ENCODE data around the gene STPG1.
"Not testable (repeated sequence)": the region's sequence is repeated elsewhere in the genome, so short reads cannot be mapped to it uniquely, and the experiment has no call there.

The STPG1 gene, protein sequence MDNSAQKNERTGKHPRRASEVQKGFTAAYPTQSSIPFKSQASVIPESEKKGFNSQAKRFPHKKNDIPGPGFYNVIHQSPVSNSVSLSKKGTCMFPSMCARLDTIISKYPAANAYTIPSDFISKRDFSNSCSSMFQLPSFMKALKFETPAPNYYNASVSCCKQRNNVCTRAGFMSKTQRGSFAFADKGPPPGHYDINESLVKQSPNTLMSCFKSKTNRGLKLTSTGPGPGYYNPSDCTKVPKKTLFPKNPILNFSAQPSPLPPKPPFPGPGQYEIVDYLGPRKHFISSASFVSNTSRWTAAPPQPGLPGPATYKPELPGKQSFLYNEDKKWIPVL

GRCh38 chr1:24413350-24414163 lies at the start of gene STPG1:
STPG1 (minus strand) TSS chr1:24413782; CDS start chr1:24401388, 12,394 bp downstream.
- H3K4me1 Mint-ChIP-seq: peaks cover 38% of the 10 kb centered on the region
- H3K27ac Mint-ChIP-seq: no peak within 1 kb of the TSS
- DNase-seq: peak; percentile 73
- no peaks in the 10 kb centered on the region for H3K36me3 Mint-ChIP-seq (ENCODE audit: low read depth)
- H3K9me3 Mint-ChIP-seq: no peaks in the 10 kb centered on the region
- peaks cover 29% of the 10 kb centered on the region for H3K27me3 Mint-ChIP-seq (ENCODE audit: low read depth, poor library complexity)
- no peak for TF ChIP-seq CTCF (IDR thresholded peaks at IDR 0.05)
- H3K4me3 Mint-ChIP-seq: peak within 1 kb of the TSS; percentile 95

- H3K4me1 Mint-ChIP-seq: peaks cover 27% of the 10 kb centered on the region
- H3K9me3 Mint-ChIP-seq, H3K27ac Mint-ChIP-seq: not testable (repeated sequence)
These were observed 48.5 kb upstream of the STPG1 start for GRCh38 chr1:24462128-24462527.

GRCh38 chr1:24459551-24460266 lies 46.1 kb upstream of the STPG1 start:
- H3K27me3 Mint-ChIP-seq (ENCODE audit: low read depth, poor library complexity): peaks cover 66% of the 10 kb centered on the region
- peaks cover 14% of the 10 kb centered on the region for H3K36me3 Mint-ChIP-seq (ENCODE audit: low read depth)
- peak; percentile 56 for DNase-seq
- no peak overlapping the region for H3K27ac Mint-ChIP-seq
- no peak for TF ChIP-seq CTCF (IDR thresholded peaks at IDR 0.05)
- H3K4me1 Mint-ChIP-seq: peaks cover 27% of the 10 kb centered on the region
- peaks cover 6% of the 10 kb centered on the region for H3K9me3 Mint-ChIP-seq
- no peak overlapping the region for H3K4me3 Mint-ChIP-seq

More at GRCh38 chr1:24462128-24462527, 48.5 kb upstream of the STPG1 start:
- Mint-ChIP-seq H3K36me3 (ENCODE audit: low read depth) (peaks cover 14% of the 10 kb centered on the region), H3K27me3 (ENCODE audit: low read depth, poor library complexity) (peaks cover 65% of the 10 kb centered on the region)
- DNase-seq, H3K4me3 Mint-ChIP-seq: not testable (repeated sequence)

GRCh38 chr1:24457866-24458265 lies 44.3 kb upstream of the STPG1 start:
- H3K4me3 Mint-ChIP-seq: no peak overlapping the region
- no peak for DNase-seq
- no peak overlapping the region for H3K27ac Mint-ChIP-seq
- peaks cover 22% of the 10 kb centered on the region for H3K4me1 Mint-ChIP-seq
- H3K9me3 Mint-ChIP-seq: peaks cover 6% of the 10 kb centered on the region
- TF ChIP-seq CTCF (IDR thresholded peaks at IDR 0.05): no peak
- peaks cover 58% of the 10 kb centered on the region for H3K27me3 Mint-ChIP-seq (ENCODE audit: low read depth, poor library complexity)
- H3K36me3 Mint-ChIP-seq (ENCODE audit: low read depth): peaks cover 14% of the 10 kb centered on the region

DNA sequence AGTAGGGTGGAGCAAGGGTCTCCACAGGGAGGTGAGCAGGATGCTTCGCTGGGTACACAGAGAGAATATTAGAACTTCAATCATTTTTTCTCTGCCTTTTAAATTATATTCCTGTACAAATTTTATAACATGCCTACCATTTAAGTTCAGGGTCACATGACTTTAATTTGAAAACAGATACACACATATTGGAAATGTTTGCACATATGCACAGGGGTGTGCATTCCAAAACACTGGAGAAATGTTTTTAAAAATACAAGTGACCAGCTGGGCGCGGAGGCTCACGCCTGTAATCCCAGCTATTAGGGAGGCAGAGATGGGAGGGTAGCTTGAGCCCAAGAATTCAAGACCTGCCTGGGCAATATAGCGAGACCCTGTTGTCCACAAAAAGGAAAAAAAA lies 41.7 kb upstream of the STPG1 start:
- H3K27ac Mint-ChIP-seq: no peak overlapping the region
- no peak overlapping the region for H3K4me3 Mint-ChIP-seq
- H3K36me3 Mint-ChIP-seq (ENCODE audit: low read depth): no peaks in the 10 kb centered on the region
- peaks cover 42% of the 10 kb centered on the region for H3K27me3 Mint-ChIP-seq (ENCODE audit: low read depth, poor library complexity)
- peaks cover 22% of the 10 kb centered on the region for H3K4me1 Mint-ChIP-seq
- TF ChIP-seq CTCF (IDR thresholded peaks at IDR 0.05): no peak
- no peak for DNase-seq
- H3K9me3 Mint-ChIP-seq: no peaks in the 10 kb centered on the region

DNA sequence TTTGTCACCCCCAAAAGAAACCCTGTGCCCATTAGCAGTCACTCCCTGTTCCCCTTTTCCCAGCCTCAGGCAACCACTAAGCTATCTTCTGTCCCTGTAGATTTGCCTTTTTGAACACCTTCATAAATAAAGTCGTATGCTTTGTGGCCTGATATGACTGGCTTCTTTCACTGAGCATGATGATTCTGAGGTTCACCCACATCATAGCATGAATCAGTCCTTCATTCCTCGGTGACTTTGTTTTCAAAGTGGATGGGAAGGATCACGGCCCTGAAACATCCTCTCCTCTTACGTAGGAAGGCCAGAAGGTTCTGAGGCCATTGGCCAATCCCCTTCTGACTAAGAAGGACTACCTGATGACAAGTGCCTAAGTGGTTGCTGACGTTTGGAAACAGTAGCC lies 41.1 kb upstream of the STPG1 start:
- Mint-ChIP-seq H3K4me1 (peaks cover 16% of the 10 kb centered on the region), H3K36me3 (ENCODE audit: low read depth) (no peaks in the 10 kb centered on the region), H3K4me3 (no peak overlapping the region), H3K27ac (no peak overlapping the region), H3K27me3 (ENCODE audit: low read depth, poor library complexity) (peaks cover 36% of the 10 kb centered on the region), H3K9me3 (no peaks in the 10 kb centered on the region)
- no peak for TF ChIP-seq CTCF (IDR thresholded peaks at IDR 0.05)
- no peak for DNase-seq
